Activated CD8-positive, alpha-beta memory T cell treated with anti-CD3 and anti-CD28 coated beads, Interleukin-2, amount 10 ng/mL, durations not matched to agents 7 days and 5 days (primary cell): ENCODE measurements around the gene ONECUT3. TPM values are rescaled to one million over a fixed set of nuclear protein-coding genes. Genes with fewer than 3 reads are reported as not detected.

Source experiments
- ATAC-seq: fragments of 150-1000 bp; cut with Tn5 transposase; one replicate; pipeline ENCODE4 v1.10.0; 2021; ENCODE audit warnings: moderate library complexity
- CTCF ChIA-PET: fragments of 350-600 bp; sonication (Branson Sonifier 250); formaldehyde crosslinking; loops from one replicate; lab custom pipeline; 2021; ENCODE audit warnings: antibody characterized with exemption; lab: Charles Lee
- DNase-seq: peaks from one replicate; pipeline ENCODE4 v3.0.0-alpha.2; 2020
- H3K27ac Mint-ChIP-seq: one replicate; pipeline ENCODE4 v1.8.0; 2021; ENCODE audit warnings: mild to moderate bottlenecking, mixed read lengths
- H3K27me3 Mint-ChIP-seq: one replicate; pipeline ENCODE4 v1.8.0; 2021; ENCODE audit warnings: mixed read lengths
- H3K36me3 Mint-ChIP-seq: one replicate; pipeline ENCODE4 v1.8.0; 2021; ENCODE audit warnings: mild to moderate bottlenecking, mixed read lengths
- H3K4me1 Mint-ChIP-seq: one replicate; pipeline ENCODE4 v1.8.0; 2021; ENCODE audit warnings: mixed read lengths
- H3K4me3 Mint-ChIP-seq: one replicate; pipeline ENCODE4 v1.8.0; 2021; ENCODE audit warnings: mild to moderate bottlenecking, moderate library complexity, mixed read lengths
- H3K9me3 Mint-ChIP-seq: one replicate; pipeline ENCODE4 v1.8.0; 2022; ENCODE audit warnings: low read depth, mixed read lengths
- total RNA-seq, 2 experiments: library from RNA; stranded (reverse); gene quantifications; one replicate each; pipeline ENCODE4 v1.2.3, GENCODE V29; 2021

The ONECUT3 gene
- total RNA-seq, 2 experiments from 2014 or later, result not detected

GRCh38 chr19:1806184-1807029 is 53.1 kb downstream of the ONECUT3 start:
- no peaks in the 10 kb centered on the region for H3K27me3 Mint-ChIP-seq
- CTCF ChIA-PET, result interaction anchor here (1.1 to 2.2 kb wide), 3 partner anchors 10 to 134 kb away, joined by 3 to 7 read pairs (median 3); no protein-coding TSS in a partner anchor
- no peak overlapping the region for H3K27ac Mint-ChIP-seq
- no peaks in the 10 kb centered on the region for H3K9me3 Mint-ChIP-seq
- no peak for ATAC-seq
- no peak overlapping the region for H3K4me3 Mint-ChIP-seq
- no peak for DNase-seq
- no peaks in the 10 kb centered on the region for H3K36me3 Mint-ChIP-seq
- peaks cover 3% of the 10 kb centered on the region for H3K4me1 Mint-ChIP-seq

GRCh38 chr19:1807030-1807694 is 53.9 kb downstream of the ONECUT3 start:
- CTCF ChIA-PET, result interaction anchor here (1.1 to 5.0 kb wide), 3 partner anchors 11 to 135 kb away, joined by 3 to 19 read pairs (median 3); no protein-coding TSS in a partner anchor
- no peaks in the 10 kb centered on the region for H3K9me3 Mint-ChIP-seq
- DNase-seq, result no peak
- H3K27ac Mint-ChIP-seq, result no peak overlapping the region
- no peaks in the 10 kb centered on the region for H3K27me3 Mint-ChIP-seq
- no peak overlapping the region for H3K4me3 Mint-ChIP-seq
- no peak for ATAC-seq
- peaks cover 5% of the 10 kb centered on the region for H3K4me1 Mint-ChIP-seq
- H3K36me3 Mint-ChIP-seq, result no peaks in the 10 kb centered on the region

GRCh38 chr19:1807695-1808394 is 54.5 kb downstream of the ONECUT3 start:
- no peak overlapping the region for H3K4me3 Mint-ChIP-seq
- DNase-seq (no peak), ATAC-seq (no peak)
- H3K36me3 Mint-ChIP-seq, result no peaks in the 10 kb centered on the region
- H3K27ac Mint-ChIP-seq, result no peak overlapping the region
- peaks cover 10% of the 10 kb centered on the region for H3K4me1 Mint-ChIP-seq
- H3K9me3 Mint-ChIP-seq, result no peaks in the 10 kb centered on the region
- CTCF ChIA-PET, result interaction anchor here (5.0 kb wide), 1 partner anchor 18 kb away, joined by 19 read pairs; no protein-coding TSS in a partner anchor
- H3K27me3 Mint-ChIP-seq, result no peaks in the 10 kb centered on the region

- CTCF ChIA-PET, result interaction anchor here (4.0 to 5.0 kb wide), 2 partner anchors 13 to 18 kb away, joined by 17 to 19 read pairs; no protein-coding TSS in a partner anchor
- Mint-ChIP-seq H3K36me3 (no peaks in the 10 kb centered on the region), H3K4me1 (peaks cover 14% of the 10 kb centered on the region), H3K9me3 (no peaks in the 10 kb centered on the region), H3K27me3 (no peaks in the 10 kb centered on the region), H3K4me3 (no peak overlapping the region), H3K27ac (no peak overlapping the region)
- DNase-seq (no peak), ATAC-seq (no peak)
These were observed 55.1 kb downstream of the ONECUT3 start for GRCh38 chr19:1808395-1808731.

- ATAC-seq, result no peak
- H3K27ac Mint-ChIP-seq, result no peak overlapping the region
- CTCF ChIA-PET, result interaction anchor here (1.1 to 5.0 kb wide), 4 partner anchors 14 to 138 kb away, joined by 3 to 19 read pairs (median 10); no protein-coding TSS in a partner anchor
- no peaks in the 10 kb centered on the region for H3K9me3 Mint-ChIP-seq
- H3K4me1 Mint-ChIP-seq, result peaks cover 14% of the 10 kb centered on the region
- no peak overlapping the region for H3K4me3 Mint-ChIP-seq
- H3K27me3 Mint-ChIP-seq, result no peaks in the 10 kb centered on the region
- DNase-seq, result no peak
- H3K36me3 Mint-ChIP-seq, result no peaks in the 10 kb centered on the region
These were observed 56.4 kb downstream of the ONECUT3 start for GRCh38 chr19:1809678-1810077.

GRCh38 chr19:1810439-1811160 is 57.3 kb downstream of the ONECUT3 start:
- ATAC-seq (no peak), DNase-seq (no peak)
- H3K36me3 Mint-ChIP-seq, result peaks cover 2% of the 10 kb centered on the region
- peaks cover 14% of the 10 kb centered on the region for H3K4me1 Mint-ChIP-seq
- H3K27me3 Mint-ChIP-seq, result no peaks in the 10 kb centered on the region
- no peaks in the 10 kb centered on the region for H3K9me3 Mint-ChIP-seq
- H3K27ac Mint-ChIP-seq, result peak overlapping the region; percentile 1
- H3K4me3 Mint-ChIP-seq, result no peak overlapping the region
- CTCF ChIA-PET, result interaction anchor here (1.1 to 5.0 kb wide), 7 partner anchors 15 to 138 kb away, joined by 3 to 19 read pairs (median 3); no protein-coding TSS in a partner anchor

GRCh38 chr19:1811472-1811894 is 58.2 kb downstream of the ONECUT3 start:
- H3K36me3 Mint-ChIP-seq, result peaks cover 5% of the 10 kb centered on the region
- no peaks in the 10 kb centered on the region for H3K9me3 Mint-ChIP-seq
- H3K4me3 Mint-ChIP-seq, result peak overlapping the region; percentile 81
- H3K27ac Mint-ChIP-seq, result peak overlapping the region; percentile 49
- H3K27me3 Mint-ChIP-seq, result no peaks in the 10 kb centered on the region
- ATAC-seq, result no peak
- CTCF ChIA-PET, result interaction anchor here (0.5 to 5.0 kb wide), 7 partner anchors 15 to 217 kb away, joined by 3 to 19 read pairs (median 4); no protein-coding TSS in a partner anchor
- DNase-seq, result peak; percentile 58
- peaks cover 14% of the 10 kb centered on the region for H3K4me1 Mint-ChIP-seq

GRCh38 chr19:1811942-1812425 is 58.7 kb downstream of the ONECUT3 start, which contains the start of gene ATP8B3:
Gene ATP8B3 (minus strand): TSS chr19:1812276. CDS start chr19:1811736, 540 bp downstream.
- CTCF ChIA-PET, result interaction anchor here (0.5 to 5.0 kb wide), 7 partner anchors 14 to 216 kb away, joined by 3 to 19 read pairs (median 4); no protein-coding TSS in a partner anchor
- peaks cover 5% of the 10 kb centered on the region for H3K36me3 Mint-ChIP-seq
- no peaks in the 10 kb centered on the region for H3K9me3 Mint-ChIP-seq
- H3K4me1 Mint-ChIP-seq, result peaks cover 14% of the 10 kb centered on the region
- ATAC-seq, result peak; percentile 37
- H3K27ac Mint-ChIP-seq, result peak within 1 kb of the TSS; percentile 99
- peak within 1 kb of the TSS; percentile 81 for H3K4me3 Mint-ChIP-seq
- H3K27me3 Mint-ChIP-seq, result no peaks in the 10 kb centered on the region
- no peak for DNase-seq

GRCh38 chr19:1812426-1813191 is 59.3 kb downstream of the ONECUT3 start:
- peaks cover 5% of the 10 kb centered on the region for H3K36me3 Mint-ChIP-seq
- H3K27ac Mint-ChIP-seq, result peak overlapping the region; percentile 99
- peaks cover 14% of the 10 kb centered on the region for H3K4me1 Mint-ChIP-seq
- peak; percentile 99 for DNase-seq
- H3K27me3 Mint-ChIP-seq, result no peaks in the 10 kb centered on the region
- peak; percentile 91 for ATAC-seq
- CTCF ChIA-PET, result interaction anchor here (0.9 to 5.0 kb wide), 6 partner anchors 13 to 140 kb away, joined by 3 to 19 read pairs (median 12); no protein-coding TSS in a partner anchor
- peak overlapping the region; percentile 81 for H3K4me3 Mint-ChIP-seq
- no peaks in the 10 kb centered on the region for H3K9me3 Mint-ChIP-seq

- peaks cover 8% of the 10 kb centered on the region for H3K36me3 Mint-ChIP-seq
- H3K4me1 Mint-ChIP-seq, result peaks cover 14% of the 10 kb centered on the region
- CTCF ChIA-PET, result interaction anchor here (0.8 to 2.9 kb wide), 5 partner anchors 10 to 141 kb away, joined by 4 to 19 read pairs (median 4); no protein-coding TSS in a partner anchor
- peak overlapping the region; percentile 99 for H3K27ac Mint-ChIP-seq
- DNase-seq, result no peak
- peak overlapping the region; percentile 81 for H3K4me3 Mint-ChIP-seq
- H3K9me3 Mint-ChIP-seq, result no peaks in the 10 kb centered on the region
- no peaks in the 10 kb centered on the region for H3K27me3 Mint-ChIP-seq
- no peak for ATAC-seq
These were observed 60.2 kb downstream of the ONECUT3 start for GRCh38 chr19:1813192-1814182.
